NCI-H2107 treated with DMSO at 0.1 percent for 48 hours (cell line): ENCODE data around the gene ACSL4.
"Not testable (repeated sequence)": the region's sequence is repeated elsewhere in the genome, so short reads cannot be mapped to it uniquely, and the experiment has no call there.

ENCODE experiments used
- DNase-seq: peaks from one replicate; lab custom pipeline; 2025; ENCODE audit not compliant: unreplicated experiment; lab: John Stamatoyannopoulos, UW

Gene ACSL4

DNA sequence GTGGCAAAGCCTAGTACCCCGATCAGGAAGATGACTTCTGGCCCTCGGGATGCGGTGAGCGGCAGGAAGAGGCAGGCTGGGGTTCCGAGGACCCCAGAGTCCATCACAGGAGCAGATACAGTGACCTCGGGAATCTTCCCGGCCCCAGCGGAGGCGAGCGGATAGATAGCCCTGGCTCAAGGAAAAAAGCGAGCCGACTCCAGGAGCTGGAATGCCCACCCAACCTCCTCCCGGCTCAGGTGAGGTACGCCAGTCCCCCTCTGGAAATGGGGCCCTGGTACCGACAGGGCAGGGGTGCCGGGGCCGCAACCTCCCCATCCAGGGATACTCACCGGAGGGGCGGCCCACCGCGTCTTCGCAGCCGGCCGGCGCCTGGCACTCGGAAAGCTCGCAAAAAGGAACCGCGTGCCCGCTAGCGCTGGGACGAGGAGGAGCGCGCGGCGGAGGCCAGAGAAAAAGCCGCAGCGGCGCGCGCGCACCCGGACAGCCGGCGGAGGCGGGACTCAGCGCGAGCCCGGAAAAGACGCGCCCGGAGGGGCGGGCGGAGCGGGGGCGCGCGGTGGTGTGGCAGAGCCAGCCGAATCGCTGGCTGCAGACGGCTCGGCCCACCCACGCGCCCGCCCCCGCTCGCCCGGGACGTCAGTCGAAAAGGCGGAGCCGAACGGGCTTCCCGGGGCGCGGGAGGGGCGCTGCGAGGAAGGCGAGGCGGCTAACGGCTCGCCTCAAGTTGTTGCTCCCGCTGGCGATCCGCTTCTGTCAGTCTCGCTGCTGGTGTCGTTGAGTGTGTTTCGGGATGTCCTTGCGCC, at the start of gene ACSL4:
TSS of gene ACSL4 (minus strand) at position 451 of the 806 bp plus-strand sequence. CDS start 49,894 bp downstream, outside the sequence.
- peak; percentile 68 for DNase-seq

DNA sequence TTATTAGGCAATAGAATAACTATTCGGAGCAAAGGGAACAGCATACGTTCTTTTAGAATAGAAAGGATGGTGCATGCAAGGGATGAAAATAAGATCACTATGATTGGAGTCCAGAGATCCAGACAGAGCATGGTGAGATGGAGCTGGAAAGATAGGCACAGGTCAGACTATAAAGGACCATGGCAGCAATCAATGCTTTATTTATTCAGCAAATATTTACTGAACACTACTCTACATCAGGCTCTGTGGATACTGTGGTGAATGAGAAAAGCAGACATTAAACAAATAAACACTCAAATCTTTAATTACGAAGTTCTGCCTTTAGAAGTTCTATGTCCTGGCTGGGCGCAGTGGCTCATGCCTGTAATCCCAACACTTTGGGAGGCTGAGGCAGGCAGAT, 44.7 kb upstream of the ACSL4 start:
- DNase-seq: no peak

DNA sequence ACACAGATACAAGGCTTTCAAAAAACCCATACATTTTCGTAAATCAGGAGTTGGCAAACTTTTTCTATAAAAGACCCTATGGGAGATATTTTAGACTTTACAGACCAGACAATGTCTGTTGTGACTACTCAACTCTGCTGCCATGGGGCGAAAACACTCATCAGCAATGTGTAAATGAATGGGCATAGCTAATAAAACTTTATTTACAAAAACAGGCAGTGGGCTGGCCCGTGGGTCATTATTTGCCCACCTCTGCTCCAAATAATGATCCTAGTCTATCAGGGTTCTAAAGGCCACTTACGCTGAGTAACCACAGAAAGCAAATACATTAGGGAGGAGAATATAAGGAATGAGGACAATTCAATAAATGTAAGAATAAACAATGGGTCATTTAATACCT, 43.9 kb upstream of the ACSL4 start:
- DNase-seq: no peak

DNA sequence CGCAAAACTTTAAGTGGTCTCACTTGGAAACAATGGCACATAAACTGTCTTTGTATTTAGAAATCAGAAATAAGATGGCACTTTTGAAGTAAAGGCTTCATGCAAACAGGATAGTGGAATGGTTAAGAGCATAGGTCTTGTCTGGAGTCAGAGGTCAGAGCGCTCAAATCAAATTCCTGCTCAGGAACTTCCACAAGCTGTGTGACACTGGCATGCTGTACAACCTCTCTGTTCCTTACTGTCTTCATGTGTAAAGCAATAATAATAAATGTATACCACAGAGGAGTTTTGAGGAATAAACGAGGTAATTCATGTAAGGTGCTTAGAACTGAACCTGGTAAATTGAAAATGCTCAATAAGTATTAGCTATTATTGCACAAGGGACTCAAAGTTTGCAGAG, 43.4 kb upstream of the ACSL4 start:
- no peak for DNase-seq

DNA sequence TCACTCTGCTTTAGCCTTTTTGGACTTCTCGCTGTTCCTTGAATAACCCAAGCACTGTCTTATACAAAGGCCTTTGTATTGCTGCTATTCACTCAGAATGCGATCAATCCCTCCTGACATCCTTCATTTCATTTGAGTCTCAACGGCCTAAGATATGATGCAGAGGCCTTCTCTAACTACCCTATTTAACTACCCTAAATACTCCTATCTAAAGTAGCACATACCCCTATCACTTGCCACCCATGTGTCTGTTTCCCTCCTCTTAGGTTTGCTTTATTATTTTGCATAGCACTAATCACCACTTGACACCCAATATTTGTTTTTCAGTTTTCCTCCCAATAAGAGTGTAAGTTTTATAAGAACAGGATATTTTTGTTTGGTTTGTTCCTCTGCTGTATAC, 42.3 kb upstream of the ACSL4 start:
- no peak for DNase-seq

DNA sequence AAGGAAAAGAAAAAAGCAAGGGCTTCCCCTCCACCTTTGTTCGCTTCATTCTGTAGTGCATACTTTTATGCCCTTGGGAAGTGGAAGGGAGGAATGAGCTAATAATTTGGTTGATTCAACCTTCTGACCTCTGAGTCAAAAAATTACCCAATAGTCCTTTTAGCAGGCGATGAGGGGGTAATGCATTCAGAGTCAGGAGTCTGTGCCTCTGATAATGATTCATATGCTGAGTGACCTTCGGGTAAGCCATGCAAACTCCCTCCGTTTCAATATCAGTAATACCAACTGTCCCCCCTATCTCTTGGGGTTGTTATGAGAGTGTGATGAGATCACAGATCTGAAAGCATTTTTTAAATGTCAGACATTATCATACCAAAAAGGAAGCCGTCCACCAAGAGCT, 41.6 kb upstream of the ACSL4 start:
- no peak for DNase-seq

DNA sequence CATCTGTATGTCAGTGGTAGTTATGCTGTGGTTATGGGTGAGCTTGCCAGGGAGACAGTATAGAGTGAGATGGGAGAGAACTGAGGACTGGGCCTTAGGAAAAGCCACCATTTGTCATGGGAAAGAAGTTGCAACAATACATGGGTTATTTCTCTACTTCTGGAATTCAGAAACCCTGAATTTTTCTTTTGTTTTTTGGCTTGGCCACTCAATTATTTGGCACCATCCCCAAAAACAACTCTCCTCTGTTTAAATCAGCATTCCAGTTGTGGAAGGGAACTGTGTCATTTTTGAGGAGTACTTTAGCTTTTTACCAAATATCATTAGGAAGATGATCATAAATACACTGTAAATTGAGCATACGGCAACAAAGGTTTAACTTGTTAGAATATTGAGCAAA, 41.1 kb upstream of the ACSL4 start:
- no peak for DNase-seq

DNA sequence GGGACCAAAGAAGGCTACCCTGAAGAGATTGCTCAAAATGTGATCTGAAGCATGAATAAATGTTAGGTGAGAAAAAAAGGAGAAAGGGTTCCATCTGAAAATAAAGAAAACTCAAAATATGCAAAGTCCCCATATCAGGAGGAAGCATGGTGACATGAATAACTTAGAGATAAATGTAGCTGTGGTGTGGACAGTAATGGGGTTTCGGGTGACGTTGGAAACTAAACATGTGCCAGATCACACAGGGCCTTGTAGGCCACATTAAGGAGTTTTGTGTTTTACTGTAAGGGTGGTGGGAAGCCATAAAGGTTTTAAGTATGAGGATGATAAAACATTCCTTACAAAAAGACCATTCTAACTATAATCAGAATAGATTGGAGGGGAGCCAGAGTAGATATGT, 40.3 kb upstream of the ACSL4 start:
- DNase-seq: no peak

DNA sequence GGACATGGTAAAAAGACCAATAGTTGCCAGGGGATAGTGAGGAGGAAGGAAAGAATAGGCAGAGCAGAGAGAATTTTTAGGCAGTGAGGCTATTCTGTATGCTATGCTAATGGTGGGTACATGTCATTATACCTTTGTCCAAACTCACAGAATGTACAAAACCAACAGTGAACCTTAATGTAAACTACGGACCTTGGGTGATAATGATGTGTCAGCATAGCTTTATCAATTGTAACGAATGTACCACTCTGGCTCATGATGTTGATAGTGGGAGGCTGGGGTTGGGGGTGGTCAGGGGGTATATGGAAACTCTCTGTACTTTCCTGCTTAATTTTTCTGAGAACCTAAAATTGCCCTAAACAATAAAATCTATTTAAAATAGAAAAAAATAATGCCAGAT, 37.7 kb upstream of the ACSL4 start:
- no peak for DNase-seq

DNA sequence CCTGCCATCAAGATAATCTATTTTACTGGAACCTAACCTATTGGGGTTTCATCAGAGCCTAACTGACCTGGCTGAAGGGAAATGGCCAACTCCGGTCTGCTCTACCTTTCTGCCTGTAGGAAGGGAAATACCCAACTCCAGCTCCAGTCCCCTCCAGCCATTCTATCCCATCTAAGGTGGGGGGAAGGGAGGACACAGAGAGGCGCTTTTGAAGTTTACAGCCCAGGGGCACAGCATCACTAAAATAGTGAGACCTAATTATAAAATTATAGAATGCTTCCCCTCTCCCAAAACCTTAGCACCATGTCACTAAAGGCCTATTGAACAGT, 27.8 kb upstream of the ACSL4 start:
- DNase-seq: no peak

DNA sequence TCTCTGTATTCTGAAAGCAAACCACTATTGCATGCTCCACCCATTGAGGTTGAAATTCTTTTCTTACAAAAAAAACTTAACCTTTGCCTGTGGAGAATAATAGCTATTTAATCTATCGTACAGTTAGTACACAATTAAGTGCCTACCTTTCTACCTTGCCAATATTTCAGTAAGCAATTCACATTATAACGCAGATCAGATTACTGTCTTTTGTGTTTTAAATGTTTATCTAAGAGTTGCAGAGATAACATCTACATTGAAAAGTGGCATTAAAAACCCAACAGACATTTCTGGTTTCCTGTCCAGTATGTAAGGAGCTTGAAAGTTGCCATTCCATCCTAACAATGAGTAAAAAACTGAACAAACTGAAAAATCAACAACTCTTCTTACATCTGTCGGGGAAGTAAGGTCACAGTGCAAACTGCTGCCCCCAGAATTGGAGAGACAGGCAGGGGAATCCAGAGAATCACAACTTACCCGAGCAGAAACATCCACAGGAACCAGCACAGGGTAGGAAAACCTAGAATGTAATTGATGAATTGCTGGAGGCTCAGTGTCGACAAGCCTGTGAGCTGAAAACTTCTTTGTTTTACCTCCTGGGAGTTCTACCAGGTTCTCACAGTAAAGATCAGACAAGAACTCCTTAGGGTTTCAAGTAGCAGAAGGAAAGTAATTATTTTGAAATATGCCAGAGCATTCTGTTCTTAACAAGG, 27.3 kb upstream of the ACSL4 start:
- peak; percentile 17 for DNase-seq

DNA sequence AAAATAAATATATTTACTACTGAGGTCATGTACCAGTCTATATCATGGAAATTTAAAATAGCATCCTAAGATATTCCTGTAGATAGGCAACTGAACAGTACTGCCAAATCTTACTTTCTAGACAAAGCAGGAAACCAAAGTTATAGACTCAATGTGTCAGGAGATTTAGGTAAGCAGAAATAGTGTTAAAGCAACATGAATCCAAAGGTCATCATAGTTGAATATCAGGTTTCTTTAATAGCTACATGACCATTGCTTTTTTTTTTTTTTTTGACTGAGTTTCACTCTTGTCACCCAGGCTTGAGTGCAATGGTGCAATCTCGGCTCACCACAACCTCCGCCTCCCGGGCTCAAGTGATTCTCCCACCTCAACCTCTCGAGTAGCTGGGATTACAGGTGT, 20.2 kb upstream of the ACSL4 start:
- no peak for DNase-seq

DNA sequence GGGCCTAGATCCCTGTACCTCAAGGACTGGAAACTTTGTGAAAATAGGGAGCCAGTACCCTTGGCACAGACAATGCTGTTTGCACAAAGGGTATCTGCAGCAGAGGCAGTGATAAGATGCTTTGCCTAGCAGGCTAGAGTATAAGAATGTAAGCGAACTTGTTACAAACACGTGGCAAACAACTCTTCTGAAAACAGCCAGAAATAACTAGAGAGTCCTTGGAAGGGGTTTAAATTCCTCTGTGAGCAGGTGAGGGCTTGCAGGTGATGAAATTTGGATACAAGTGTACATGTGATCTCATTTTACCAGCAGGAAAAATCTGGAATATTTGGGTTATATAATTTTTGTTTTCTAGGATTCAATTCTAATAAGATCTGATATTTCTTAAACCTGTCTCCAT, 18.6 kb upstream of the ACSL4 start:
- DNase-seq: no peak

DNA sequence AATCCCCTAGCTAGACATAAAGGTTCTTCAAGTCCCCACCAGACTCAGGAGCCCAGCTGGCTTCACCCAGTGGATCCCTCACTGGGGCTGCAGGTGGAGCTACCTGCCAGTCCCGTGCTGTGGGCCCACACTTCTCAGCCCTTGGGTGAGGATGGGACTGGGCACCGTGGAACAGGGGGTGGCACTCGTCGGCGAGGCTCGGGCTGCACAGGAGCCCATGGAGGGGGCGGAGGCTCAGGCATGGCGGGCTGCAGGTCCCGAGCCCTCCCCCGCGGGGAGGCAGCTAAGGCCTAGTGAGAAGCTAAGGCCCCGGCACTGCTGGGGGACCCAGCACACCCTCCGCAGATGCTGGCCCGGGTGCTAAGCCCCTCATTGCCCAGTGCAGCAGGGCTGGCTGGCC, 16.1 kb upstream of the ACSL4 start:
- DNase-seq: no peak

DNA sequence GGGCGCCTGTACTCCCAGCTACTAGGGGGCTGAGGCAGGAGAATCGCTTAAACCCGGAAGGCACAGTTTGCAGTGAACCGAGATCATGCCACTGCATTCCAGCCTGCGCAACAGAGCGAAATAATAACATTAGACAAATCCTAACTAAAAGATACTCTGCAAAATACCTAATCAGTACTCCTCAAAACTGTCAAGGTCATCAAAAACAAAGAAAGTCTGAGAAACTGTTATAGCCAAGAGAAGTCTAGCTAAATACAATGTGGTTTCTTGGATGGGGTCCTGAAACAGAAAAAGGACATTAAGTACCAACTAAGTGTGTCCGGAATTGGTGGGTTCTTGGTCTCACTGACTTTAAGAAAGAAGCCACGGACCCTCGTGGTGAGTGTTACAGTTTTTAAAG, 14.6 kb upstream of the ACSL4 start:
- no peak for DNase-seq

DNA sequence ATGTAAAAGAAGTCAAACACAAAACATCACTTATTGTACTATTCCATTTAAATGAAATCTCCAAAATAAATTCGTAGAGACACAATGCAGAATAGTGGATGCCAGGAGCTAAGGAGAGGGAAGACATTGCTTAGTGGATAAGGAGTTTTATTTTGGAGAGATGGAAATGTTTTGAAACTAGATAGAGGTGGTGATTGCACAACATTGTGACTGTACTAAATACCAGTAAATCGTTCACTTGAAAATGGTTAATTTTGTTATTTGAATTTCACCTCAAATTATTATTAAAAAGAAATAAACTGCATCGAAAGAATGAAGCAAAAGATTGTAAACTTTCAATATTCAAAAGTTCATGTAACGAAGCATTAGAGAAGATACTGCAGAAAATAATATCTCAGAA, 9.7 kb upstream of the ACSL4 start:
- no peak for DNase-seq

DNA sequence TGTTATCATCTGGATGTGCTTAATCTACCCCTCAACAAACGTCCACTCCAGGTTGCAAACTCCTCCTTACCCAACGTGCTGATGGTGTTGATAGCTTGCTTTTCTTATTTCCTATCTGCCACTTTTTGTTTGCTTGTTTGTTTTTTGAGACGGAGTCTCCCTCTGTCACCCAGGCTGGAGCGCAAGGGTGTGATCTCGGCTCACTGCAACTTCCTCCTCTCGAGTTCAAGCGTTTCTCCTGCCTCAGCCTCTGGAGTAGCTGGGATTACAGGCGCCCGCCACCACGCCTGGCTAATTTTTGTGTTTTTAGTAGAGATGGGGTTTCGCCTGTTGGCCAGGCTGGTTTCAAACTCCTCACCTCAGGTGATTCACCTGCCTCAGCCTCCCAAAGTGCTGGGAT, 7.8 kb upstream of the ACSL4 start:
- DNase-seq: not testable (repeated sequence)

DNA sequence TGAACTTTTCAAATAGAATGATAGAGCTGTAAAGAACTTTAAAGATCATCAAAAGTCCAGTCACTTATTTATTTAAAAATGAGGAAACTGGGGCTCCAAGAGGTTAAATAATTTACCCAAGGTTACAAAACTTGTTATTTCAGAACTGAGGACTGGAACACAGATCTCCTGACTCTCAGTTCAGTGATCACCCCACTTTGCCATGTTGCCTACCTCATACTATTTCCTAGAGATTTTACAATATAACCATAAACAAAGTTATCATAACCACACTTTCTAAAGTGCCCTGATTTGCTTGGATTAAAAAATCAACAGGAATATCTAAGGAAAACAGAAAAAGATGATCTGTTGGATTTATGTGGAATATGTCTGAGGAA, 7.4 kb upstream of the ACSL4 start:
- DNase-seq: no peak

DNA sequence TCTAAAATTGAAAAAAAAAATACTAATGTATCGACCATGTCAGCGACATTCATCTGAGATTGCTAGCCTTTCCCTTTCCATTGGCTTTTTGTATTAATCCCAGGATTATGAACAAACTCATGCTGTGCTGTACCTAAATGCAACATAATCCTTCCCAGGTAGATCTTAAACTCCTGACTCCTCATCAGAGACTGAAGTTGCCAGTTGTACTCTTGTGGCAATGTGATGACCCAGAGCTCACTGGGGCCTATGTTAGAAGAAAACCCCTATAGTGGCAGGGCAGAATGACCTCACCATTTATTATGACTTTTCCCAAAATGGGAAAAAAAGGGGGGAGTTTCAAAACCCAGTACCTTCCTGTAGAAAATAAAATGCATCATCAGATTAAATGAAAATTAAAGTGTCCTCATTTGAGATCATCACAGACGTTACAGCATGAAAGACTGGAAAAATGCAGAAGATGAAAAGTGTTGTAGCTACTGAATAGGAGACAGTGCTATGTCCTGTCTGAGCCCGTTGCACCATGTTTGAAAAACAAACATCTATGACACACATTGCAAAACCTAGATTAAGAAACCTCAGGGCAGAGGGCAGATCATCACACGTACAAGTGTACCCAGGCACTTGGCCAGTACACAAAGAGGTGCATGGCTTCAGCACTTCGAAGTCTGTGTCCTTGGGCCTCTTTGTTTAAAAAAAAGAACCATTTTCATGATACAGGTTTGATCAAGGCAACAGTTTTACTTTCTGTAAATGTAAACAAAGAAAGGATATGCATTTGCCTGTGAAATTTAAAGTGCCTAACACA, 6.8 kb upstream of the ACSL4 start:
- no peak for DNase-seq

DNA sequence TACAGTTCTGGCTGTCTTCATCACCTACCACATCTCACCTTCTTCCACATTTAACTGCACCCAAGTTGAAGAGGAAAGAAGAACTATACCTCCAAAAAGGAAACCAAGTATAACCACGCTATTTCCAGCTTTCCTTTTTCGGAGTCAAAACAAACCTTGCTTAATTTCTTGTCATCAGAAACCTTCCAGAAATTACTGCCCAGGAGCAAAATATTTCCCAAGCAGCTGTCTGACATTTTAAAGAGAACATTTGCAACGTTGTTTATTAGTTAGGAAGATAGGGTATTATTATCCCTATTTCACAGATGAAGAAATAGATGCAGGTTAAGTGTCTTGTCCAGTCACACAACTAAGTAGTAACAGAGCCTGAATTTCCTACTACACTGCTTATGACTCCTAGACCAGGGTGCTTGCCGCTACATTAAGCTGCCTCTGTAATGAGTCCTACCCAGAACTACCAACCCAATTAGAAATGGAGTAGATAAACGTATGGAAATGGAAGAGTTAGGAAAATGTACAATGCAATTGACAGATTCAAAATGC, 2.2 kb upstream of the ACSL4 start:
- DNase-seq: no peak

DNA sequence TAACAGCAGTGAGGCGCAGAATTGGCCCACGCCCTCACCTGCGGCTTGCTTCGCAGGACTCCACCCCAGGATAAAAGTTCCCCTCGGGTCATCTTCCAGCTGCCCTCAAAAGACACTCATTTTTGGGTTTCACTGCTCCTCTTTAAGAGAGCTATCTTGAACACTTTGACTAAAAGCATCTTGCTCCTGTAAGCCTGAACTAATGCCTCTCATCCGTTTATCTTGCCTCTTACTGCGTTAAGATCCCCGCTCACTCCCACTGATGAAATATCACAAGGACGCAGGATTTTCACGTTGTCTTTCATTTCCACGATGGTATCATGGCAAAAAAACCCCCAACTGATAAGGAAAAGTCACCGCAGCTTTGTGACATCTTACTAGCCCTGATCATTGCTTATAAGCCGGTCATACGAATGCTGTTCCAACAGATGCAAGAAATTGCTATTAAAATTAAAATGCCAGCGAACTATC, 591 bp upstream of the ACSL4 start:
- DNase-seq: no peak
